ENCODE results near the gene ASB10.

DNA sequence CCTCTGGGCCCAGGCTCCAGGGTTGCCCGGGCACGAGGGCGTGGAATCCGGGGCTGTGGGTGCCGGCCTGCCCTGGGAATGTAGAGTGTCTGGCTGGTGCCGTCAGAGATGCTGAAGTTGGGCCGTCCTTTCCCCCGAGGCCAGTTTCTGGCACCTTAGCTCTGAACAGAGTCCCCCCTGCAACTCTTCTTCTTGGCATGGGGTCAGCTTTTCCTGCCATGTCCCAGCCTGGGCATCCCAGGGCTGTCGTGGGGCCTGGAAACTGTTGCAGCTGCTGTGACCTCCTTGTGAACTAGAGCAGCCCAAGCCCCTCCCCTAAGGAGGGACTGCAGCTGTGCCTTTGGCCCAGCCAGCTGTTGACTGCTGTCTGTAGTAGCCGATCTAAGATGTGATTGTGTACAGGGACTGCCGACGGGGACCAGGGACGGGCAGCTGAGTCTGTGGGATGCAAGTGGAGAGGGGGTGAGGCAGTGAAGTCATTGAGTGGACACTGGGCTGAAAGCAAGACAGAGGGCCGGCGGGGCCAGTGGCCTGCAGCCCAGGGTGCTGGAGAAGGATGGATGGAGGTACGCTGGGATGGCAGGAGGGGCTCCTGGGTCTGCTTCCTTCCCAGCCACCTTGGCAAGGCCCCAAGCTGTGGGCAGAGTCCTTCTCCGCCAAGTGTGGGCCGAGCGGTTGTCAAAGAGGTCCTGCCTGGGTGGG lies 55.3 kb downstream of the ASB10 start:
- TF ChIP-seq CTCF (IDR thresholded peaks at IDR 0.05): no peak
- TF ChIP-seq ZFX (IDR thresholded peaks at IDR 0.05; ENCODE audit: borderline replicate concordance): no peak

Measured in 22Rv1 (cell line).